GM21367 (cell line): ENCODE measurements around the gene WDR82.
A peak's percentile ranks its signal among the peaks of the same experiment; 100 is the strongest.

Experiments
- ATAC-seq: cut with Tn5 transposase; IDR thresholded peaks from one replicate; pipeline ENCODE4 v1.9.1; 2021; ENCODE audit not compliant: unreplicated experiment

Gene WDR82

DNA sequence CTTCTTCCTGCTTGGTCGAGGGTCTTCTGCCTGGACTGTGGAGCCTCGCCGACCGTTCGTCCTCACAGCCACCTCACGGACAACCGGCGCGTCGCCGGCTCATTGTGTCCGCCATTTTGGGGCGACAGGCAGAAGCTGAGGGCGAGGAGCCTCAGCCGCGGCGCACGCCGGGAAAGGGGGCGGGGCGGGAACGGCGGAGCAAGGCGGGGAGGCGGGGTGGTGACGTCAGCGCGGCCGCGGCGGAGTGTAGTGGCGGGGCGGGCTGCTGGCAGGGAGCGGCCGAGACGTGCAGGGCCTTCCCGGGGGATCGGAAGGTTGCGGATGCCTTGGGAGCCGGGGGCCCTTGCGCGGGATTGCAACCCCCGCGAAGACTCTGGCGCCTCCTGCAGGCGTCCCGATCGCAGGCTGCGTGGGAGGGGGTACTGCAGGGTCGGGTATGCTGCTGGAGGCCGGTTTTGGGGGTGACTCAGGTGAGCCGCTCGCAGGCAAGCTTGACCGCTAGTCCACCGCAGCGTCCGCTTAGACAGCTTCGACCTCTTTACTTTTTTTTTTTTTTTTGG is at the start of gene WDR82:
Gene WDR82, minus strand, starts transcription at position 140 of the 560 bp plus-strand sequence. CDS start 288 bp downstream, outside the sequence.
- ATAC-seq, result peak; percentile 70

DNA sequence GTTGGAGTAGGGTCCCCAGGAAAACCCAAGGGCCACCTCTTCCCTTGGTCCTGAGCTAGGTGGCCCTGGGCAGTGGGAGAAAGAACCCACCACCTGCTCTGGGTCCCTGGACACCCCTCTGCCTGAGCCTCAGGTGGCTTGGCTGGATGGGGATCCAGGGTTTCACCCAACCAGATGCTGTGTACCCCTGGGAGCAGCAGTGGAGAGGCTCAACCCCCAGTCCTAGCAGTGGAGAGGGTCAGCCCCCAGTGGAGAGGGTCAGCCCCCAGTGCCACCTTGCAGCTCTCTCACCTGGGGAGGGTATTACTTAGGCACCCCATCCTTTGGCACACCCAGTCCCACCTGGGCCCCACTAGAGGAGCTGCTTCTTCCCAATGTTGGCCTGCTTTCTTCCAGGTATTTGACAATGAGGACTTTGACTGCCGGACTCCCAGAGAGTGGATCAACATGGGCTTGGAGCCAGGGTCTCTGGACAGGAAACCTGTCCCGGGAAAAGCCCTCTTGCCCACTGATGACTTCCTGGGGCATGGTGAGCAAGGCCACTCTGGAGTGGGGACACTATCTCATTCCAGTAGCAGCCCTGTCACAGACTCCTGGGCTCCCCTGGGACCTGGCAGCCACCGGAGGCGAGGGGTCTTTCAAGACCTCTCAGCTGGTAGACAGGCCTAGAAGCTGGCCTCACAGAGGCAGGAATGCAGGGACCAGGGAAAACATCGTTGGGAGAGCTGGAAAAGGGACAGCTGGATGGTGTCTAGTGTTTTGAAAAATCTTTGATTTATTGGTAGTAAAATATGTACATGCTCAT is 49.2 kb upstream of the WDR82 start:
- no peak for ATAC-seq

DNA sequence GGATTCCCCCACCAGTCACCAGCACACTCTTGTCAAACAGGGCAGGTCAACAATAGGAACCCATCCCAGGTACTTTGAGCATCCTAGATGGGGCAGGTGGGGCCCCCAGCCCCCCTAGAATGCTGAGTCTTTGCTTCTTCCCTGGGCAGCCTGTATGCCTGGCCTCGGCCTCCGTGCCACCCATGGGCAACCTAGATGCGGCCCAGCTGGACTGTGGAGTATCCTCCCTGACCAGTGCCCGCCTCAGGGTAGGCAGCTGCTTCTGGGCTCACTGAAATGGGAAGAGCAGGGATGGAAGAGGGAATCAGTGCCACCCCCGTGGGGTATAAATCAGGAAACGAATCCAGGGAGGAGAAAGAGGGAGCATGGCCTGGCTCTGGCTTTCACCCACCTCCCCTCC is 48.5 kb upstream of the WDR82 start:
- ATAC-seq, result no peak

GRCh38 chr3:52325686-52326085 is 47.2 kb upstream of the WDR82 start:
- ATAC-seq, result no peak

- ATAC-seq, result no peak
Measured at GRCh38 chr3:52324676-52325075, 46.2 kb upstream of the WDR82 start.

DNA sequence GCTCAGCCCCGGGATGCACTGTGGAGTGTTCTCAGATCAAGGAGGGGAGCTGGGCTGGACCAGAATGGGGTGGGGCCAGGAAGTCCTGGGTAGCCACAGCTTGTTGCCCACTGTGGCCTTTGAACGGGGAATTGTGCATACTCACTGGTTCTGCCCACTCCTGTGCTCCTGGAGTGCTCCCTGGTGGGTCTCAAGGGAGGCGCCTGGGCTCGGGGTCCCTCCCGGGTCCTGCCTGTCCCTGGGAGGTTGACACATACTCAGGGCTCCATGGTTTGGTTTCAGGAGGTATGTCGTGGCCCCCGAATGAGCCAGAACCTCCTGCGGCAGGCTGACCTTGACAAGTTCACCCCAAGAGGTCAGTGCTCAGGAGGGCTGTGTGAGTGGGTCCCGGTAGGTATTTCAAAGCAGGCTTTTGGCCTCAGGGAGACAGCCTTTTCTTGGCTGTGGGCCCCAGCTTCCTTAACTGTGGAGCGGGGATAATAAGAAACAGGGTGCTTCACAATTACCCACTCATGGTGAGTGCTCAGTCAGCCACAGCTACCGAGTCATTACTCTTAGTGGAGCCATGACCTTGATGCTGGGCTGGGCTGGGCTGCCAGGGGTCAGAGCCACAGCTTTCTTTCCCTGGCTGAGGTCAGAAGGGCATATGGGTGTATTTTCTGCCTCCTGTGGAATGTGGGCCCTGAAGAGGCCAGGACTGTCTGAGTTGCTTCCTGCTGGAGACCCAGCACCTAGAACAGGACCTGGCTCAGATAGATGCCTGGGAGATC is 45.3 kb upstream of the WDR82 start:
- ATAC-seq, result no peak

DNA sequence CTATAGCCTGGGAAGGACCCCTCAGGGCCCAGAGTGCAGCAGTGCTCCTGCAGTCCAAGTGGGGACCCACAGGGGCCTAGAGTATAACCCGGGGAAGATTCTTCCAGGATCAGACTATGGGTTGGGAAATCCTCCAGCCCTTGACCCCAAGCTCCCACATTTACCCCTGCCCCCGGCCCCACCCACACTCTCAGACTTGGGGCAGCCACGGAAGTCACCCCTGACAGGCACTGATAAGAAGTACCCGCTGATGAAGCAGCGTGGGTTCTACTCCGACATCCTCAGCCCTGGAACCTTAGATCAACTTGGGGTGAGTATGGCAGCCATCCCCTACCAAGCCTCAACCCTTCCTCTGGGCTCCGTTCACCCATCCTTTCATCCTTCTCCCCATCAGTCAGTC is 44.0 kb upstream of the WDR82 start:
- no peak for ATAC-seq

GRCh38 chr3:52321481-52321880 is 43.0 kb upstream of the WDR82 start:
- ATAC-seq, result no peak

- no peak for ATAC-seq
Measured at GRCh38 chr3:52319921-52320595, 41.6 kb upstream of the WDR82 start.

- no peak for ATAC-seq
Measured at GRCh38 chr3:52318186-52318816, 39.9 kb upstream of the WDR82 start.

DNA sequence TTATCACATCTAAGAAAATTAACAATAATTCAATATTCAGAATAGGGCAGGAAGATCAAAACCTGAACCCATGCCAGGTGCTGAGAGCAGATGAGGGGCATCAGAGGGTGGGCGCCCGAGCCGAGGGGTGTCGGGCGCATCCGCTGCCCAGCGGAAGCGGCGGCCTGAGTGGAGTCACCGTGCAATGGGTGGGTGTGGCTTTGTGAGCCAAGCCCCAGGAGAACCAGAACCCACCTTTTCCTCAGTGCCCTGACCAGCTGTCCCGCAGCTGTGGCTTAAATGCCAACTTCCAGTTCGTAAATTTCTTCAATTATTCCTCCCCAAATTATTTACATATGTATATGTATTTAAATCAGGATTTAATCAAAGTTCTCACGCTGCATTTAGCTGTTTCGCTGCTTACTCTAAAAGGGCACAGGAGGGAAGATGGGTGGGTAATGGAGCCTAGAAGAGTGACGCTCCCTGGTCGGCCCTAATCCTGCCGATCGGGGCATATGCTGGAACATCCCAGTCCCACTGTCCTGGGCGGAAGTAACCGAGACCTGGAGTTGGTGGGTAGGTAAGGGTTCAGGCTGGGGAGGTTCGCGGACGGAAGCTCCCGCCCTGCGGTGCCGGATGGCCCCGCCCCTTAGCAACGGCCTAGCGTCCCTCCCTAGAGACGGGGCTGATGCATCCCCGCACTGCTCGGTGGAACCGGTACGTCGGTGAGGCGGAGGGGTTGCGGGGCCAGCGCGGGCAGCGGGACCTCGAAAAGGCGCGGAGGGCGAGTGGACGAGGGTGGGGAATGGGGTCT is 39.0 kb upstream of the WDR82 start:
- no peak for ATAC-seq

DNA sequence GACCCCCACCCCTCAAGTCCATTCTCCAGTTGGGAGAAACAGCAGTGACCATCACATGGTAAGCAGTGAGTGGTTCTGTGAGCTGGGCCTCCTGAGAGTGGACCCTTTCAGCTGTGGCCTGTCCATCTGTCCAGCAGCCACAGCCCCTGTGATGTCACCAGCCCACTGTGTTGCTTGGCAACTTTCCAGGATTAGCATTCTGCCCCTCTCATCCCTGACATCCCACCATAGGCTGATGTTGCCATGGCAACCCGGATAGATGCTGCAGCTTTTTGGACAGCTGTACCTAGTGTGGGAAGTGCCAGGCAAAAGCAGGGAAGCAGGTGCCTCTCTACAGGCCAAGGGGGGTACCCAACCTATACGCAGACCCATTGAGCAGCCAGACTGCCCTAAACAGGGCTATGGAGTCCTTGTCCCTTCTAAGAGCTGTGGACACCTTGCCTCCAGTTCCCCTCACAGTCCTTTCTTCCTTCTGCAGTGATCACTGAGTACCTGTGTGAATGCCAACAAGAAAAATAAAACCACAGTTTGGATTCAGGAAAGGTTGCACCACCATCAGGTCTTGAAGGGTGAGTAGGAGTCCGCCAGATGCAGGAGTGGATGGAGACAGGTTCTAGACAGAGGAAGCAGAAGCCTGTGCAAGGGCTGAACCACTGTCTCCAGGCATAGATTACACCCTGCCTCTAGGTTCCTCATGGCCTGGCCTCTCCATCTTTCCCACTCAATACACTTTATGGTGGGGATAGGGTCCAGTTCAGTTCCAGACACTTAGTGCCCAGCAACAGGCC is 37.7 kb upstream of the WDR82 start, which contains the start of gene DNAH1:
Gene DNAH1, plus strand, starts transcription at position 343 of the 788 bp plus-strand sequence. CDS start 6,124 bp downstream, outside the sequence.
- ATAC-seq, result no peak

DNA sequence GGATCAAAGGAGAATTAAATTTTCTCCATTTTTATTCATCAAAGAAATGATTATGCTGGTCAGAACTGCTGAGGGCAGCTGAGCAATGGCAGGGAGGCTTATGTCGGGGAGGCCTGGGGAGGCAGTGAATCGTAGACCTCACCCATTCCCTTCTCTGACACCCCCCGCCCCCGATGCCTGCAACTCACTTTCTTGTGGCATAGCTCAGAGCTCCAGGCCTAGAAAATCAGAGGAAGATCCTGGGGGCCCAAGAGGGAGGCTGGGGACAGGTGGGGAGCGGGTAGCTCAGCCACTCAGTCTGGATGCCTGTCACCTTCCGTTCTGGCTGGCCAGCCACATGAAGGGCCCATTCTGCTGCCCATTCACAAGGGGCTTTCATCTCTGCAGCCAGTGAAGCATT is 36.6 kb upstream of the WDR82 start:
- ATAC-seq, result no peak

DNA sequence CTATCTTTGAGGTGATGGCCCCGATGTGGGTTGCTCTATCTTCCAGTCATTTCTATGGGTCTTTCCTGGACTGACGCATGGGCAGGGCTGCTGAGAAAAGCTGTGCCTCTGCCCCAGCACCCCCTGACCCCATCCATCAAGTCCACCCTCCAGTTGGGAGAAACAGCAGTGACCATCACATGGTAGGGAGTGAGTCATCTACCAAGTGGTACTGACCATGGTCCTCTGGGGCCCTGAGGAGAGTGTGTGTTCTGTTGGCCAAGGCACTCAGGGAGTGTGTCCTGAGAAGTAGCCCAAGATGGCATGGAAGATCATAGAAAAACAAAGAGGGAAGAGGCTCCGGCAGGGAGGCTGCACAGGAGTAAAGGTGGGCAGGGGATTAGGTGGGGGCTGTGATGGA is 36.0 kb upstream of the WDR82 start:
- no peak for ATAC-seq

DNA sequence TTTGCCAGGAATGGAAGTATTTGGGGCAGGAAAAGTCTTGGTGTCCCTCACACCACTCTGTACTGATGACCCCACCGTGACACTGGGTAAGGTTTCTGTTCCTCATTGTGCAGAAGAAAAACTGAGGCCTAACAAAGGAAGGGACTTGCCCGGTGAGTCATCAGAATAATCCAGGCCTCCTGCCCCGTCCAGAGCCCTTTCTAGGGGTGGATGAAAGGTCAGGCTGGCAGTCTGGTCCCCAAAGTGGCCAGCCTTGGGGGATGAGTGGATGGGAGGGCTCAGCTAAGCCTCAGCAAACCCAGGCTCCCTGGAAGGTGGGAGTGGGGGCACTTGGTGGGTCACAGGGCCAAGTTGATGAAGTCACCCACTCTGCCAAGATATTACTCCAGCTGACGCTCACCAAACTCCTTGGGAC is 35.3 kb upstream of the WDR82 start:
- ATAC-seq, result peak; percentile 78

DNA sequence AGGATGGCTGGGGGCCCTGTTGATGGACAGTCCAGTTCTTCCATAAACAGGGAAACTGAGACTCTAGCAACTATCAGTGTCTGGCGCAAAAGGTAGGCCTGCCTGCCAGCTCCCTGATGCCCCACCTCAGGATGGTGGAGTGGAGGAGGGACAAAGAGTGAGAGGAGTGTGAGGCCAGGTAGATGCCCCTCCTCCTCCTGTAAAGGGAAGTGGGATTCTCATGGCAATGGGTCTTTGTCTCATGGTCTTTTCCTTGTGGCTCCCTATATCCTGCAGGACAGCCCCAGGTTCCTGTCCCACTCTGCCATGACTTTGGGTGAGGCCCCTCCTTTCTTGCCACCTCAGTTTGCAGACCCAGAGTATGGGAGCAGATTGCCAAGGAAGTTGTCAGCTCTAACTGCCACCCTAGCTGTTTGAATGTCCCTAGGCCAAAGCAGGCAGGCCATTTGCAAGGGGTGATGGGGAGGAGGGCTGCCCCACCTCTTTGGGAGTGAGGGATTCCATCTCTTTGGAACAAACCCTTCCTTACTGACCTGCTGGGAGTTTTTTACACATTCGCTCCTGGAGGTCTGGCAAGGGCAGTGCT is 34.8 kb upstream of the WDR82 start:
- ATAC-seq, result no peak

GRCh38 chr3:52311576-52312119 is 33.2 kb upstream of the WDR82 start:
- ATAC-seq, result no peak

- ATAC-seq, result peak; percentile 38
Measured at GRCh38 chr3:52310861-52311575, 32.6 kb upstream of the WDR82 start.
